Measurements from ENCODE around the gene PRKCD. TPM values are rescaled to one million over a fixed set of nuclear protein-coding genes. Genes with fewer than 3 reads are reported as not detected.

Gene PRKCD
- total RNA-seq, 1 experiment from 2014 or later: 34.3 TPM

GRCh38 chr3:53163444-53164387 is 2.7 kb downstream of the PRKCD start:
- peaks cover 40% of the 10 kb centered on the region for H3K79me2 ChIP-seq (ENCODE audit: low read depth)

GRCh38 chr3:53164911-53165310 is 3.9 kb downstream of the PRKCD start:
- BruUV-seq (replicated peaks): no TSS peak
- CTCF ChIA-PET: no interaction called here
- Histone ChIP-seq H3K36me3 (ENCODE audit: low read depth) (no peaks in the 10 kb centered on the region), H3K4me1 (replicated peaks; ENCODE audit: insufficient read depth) (peaks cover 17% of the 10 kb centered on the region), H3K79me2 (ENCODE audit: low read depth) (peaks cover 40% of the 10 kb centered on the region), H3F3A (ENCODE audit: insufficient read depth, low read depth) (no peaks in the 10 kb centered on the region; the same call in 1 of the 2 replicates), H3K27me3 (ENCODE audit: insufficient read depth, low read depth) (no peaks in the 10 kb centered on the region), H4K20me1 (ENCODE audit: insufficient read depth) (peaks cover 5% of the 10 kb centered on the region; the same call in 1 of the 2 replicates), H2AFZ (no peak overlapping the region), H3K9me2 (ENCODE audit: insufficient read depth) (no peaks in the 10 kb centered on the region), H3K4me2 (no peak overlapping the region), H3K27ac (no peak overlapping the region), H3K4me3 (no peak overlapping the region), H3K9me3 (ENCODE audit: insufficient read depth, low read depth) (no peaks in the 10 kb centered on the region)
- DNase-seq: no peak
- no peak for TF ChIP-seq EZH2 (IDR thresholded peaks at IDR 0.05; ENCODE audit: low read depth)
- TF ChIP-seq CTCF (conservative IDR thresholded peaks at IDR 0.05): no peak
- POLR2A ChIA-PET (ENCODE audit: unreplicated experiment): no interaction called here
- intact Hi-C loops (cut with micrococcal nuclease; ENCODE audit: unreplicated experiment): no loop called here

More at GRCh38 chr3:53163444-53164387, 2.7 kb downstream of the PRKCD start:
- ChIA-PET CTCF (interaction anchor here (0.6 kb wide), 1 partner anchor 25 kb away, joined by 3 read pairs; no protein-coding TSS in a partner anchor), POLR2A (ENCODE audit: unreplicated experiment) (no interaction called here)
- DNase-seq: no peak
- H2AFZ ChIP-seq: no peak overlapping the region
- peaks cover 5% of the 10 kb centered on the region; the same call in 1 of the 2 replicates for H4K20me1 ChIP-seq (ENCODE audit: insufficient read depth)
- no peaks in the 10 kb centered on the region for H3K27me3 ChIP-seq (ENCODE audit: insufficient read depth, low read depth)
- no TSS peak for BruUV-seq (replicated peaks)
- intact Hi-C loops (cut with micrococcal nuclease; ENCODE audit: unreplicated experiment): no loop called here
- no peaks in the 10 kb centered on the region for H3K9me2 ChIP-seq (ENCODE audit: insufficient read depth)
- H3K27ac ChIP-seq: no peak overlapping the region
- no peak for TF ChIP-seq CTCF (conservative IDR thresholded peaks at IDR 0.05)
- TF ChIP-seq EZH2 (IDR thresholded peaks at IDR 0.05; ENCODE audit: low read depth): no peak
- H3K36me3 ChIP-seq (ENCODE audit: low read depth): no peaks in the 10 kb centered on the region
- H3K4me1 ChIP-seq (replicated peaks; ENCODE audit: insufficient read depth): peaks cover 29% of the 10 kb centered on the region
- H3K4me3 ChIP-seq: no peak overlapping the region
- peaks cover 6% of the 10 kb centered on the region; the same call in 1 of the 2 replicates for H3F3A ChIP-seq (ENCODE audit: insufficient read depth, low read depth)
- H3K4me2 ChIP-seq: peak overlapping the region; percentile 90
- no peaks in the 10 kb centered on the region for H3K9me3 ChIP-seq (ENCODE audit: insufficient read depth, low read depth)

GRCh38 chr3:53166206-53166605 is 5.2 kb downstream of the PRKCD start:
- BruUV-seq (replicated peaks): no TSS peak

More at GRCh38 chr3:53166206-53166605, 5.2 kb downstream of the PRKCD start:
- H3K27me3 ChIP-seq (ENCODE audit: insufficient read depth, low read depth): no peaks in the 10 kb centered on the region
- intact Hi-C loops (cut with micrococcal nuclease; ENCODE audit: unreplicated experiment): no loop called here
- H4K20me1 ChIP-seq (ENCODE audit: insufficient read depth): peaks cover 5% of the 10 kb centered on the region; the same call in 1 of the 2 replicates
- ChIA-PET POLR2A (ENCODE audit: unreplicated experiment) (no interaction called here), CTCF (no interaction called here)
- no peaks in the 10 kb centered on the region for H3K9me3 ChIP-seq (ENCODE audit: insufficient read depth, low read depth)
- no peak for DNase-seq
- no peaks in the 10 kb centered on the region for H3K36me3 ChIP-seq (ENCODE audit: low read depth)
- H3F3A ChIP-seq (ENCODE audit: insufficient read depth, low read depth): no peaks in the 10 kb centered on the region
- no peak overlapping the region for H3K27ac ChIP-seq
- no peaks in the 10 kb centered on the region for H3K9me2 ChIP-seq (ENCODE audit: insufficient read depth)
- TF ChIP-seq EZH2 (IDR thresholded peaks at IDR 0.05; ENCODE audit: low read depth) (no peak), CTCF (conservative IDR thresholded peaks at IDR 0.05) (no peak)
- no peak overlapping the region for H3K4me2 ChIP-seq
- no peak overlapping the region for H3K4me3 ChIP-seq
- H3K79me2 ChIP-seq (ENCODE audit: low read depth): peaks cover 42% of the 10 kb centered on the region
- peaks cover 12% of the 10 kb centered on the region for H3K4me1 ChIP-seq (replicated peaks; ENCODE audit: insufficient read depth)
- H2AFZ ChIP-seq: no peak overlapping the region
